HG02885 (cell line): ENCODE measurements around the gene DNAH14.
A peak's percentile ranks its signal among the peaks of the same experiment; 100 is the strongest.
"Not testable (repeated sequence)": the region's sequence is repeated elsewhere in the genome, so short reads cannot be mapped to it uniquely, and the experiment has no call there.

Source experiments
- ATAC-seq: cut with Tn5 transposase; IDR thresholded peaks from one replicate; pipeline ENCODE4 v1.9.1; 2021; ENCODE audit warnings: mild to moderate bottlenecking; ENCODE audit not compliant: unreplicated experiment, poor library complexity

DNAH14 gene

GRCh38 chr1:225230483-225230882 is 301.0 kb downstream of the DNAH14 start:
- no peak for ATAC-seq

DNA sequence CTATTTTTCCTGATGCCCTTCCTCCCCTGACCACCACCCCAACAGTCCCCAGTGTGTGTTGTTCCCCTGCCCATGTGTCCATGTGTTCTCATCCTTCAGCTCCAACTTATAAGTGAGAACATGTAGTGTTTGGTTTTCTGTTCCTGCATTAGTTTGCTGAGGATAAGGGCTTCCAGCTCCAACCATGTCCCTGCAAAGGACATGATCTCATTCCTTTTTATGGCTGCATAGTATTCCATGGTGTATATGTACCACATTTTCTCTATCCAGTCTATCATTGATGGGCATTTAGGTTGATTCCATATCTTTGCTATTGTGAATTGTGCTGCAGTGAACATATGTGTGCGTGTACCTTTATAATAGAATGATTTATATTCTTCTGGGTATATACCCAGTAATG is 303.5 kb downstream of the DNAH14 start:
- ATAC-seq, result not testable (repeated sequence)

- no peak for ATAC-seq
Measured at GRCh38 chr1:225242611-225243010, 313.1 kb downstream of the DNAH14 start.

GRCh38 chr1:225250432-225250831 is 321.0 kb downstream of the DNAH14 start:
- ATAC-seq, result peak; percentile 93

DNA sequence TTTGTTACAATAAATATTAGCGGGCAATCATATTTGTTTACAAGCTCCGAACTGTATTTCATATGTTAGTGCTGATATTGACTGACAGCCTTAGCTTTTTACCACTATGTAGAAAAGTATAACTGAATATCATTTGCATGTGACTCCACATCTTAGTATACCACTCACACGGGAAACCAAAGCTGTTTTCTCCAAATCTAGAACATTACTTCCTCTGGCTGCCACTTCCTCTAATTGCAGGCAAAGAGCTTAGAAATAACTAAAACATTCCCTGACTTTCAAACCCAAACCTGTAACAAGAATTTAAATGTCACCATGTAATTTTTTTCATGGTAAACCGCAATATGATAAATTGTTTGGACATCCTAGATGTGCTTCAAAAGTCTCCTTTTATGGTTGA is 323.7 kb downstream of the DNAH14 start:
- ATAC-seq, result no peak

DNA sequence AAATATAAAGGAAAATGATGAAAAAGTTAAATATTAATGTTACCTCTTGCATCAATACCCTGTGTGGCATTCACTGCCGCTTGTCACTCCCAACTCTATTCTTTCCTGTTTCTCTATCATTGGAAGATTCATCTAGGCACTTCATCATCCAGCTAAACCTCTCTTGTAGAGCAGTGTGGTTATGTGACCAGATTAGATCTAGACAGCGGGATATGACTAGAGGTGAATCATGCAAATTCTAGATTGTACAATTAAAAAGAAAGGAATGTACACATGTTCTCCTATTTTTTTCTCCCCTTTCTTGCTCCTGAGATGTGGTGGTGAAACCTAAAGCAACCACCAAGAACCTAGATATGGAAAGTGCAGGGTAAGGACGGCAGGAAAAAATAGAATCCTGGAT is 324.3 kb downstream of the DNAH14 start:
- no peak for ATAC-seq

GRCh38 chr1:225254676-225255075 is 325.2 kb downstream of the DNAH14 start:
- no peak for ATAC-seq

DNA sequence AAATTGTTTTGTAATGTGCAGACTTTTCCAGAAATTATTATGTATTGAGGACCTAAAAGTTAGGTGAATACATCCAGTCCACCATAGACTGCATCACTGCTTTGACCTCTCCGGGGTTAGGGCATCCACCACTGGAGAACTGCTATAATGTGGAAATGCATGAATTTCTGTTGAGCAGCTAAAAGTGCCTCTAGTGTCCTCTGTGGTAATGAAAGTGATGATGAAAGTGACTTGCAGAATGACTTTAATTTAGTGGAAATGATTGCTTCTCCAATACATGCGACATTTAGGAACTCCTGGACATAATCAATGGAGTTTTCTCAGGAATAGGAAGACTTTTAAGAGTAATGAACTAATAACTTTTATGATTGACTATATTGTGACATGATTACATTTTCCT is 327.6 kb downstream of the DNAH14 start:
- no peak for ATAC-seq

DNA sequence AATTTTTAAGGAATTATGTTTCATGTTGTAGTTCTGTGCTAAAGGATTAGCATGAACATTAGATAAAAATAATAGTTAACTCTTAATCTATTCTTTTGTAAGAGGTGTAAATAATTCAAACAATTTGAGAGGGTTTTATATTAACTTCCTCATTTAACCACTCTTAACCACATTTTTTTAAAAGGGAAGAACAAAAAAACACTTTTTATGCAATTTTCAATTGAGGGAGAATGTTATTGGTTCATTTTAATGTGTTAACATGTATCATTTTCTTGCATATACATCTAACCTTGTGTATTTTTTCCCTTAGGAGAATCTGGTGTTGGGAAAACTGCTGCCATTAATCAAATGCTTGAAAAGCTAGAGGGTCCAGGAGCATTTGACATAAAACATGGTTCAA is 329.3 kb downstream of the DNAH14 start:
- no peak for ATAC-seq

DNA sequence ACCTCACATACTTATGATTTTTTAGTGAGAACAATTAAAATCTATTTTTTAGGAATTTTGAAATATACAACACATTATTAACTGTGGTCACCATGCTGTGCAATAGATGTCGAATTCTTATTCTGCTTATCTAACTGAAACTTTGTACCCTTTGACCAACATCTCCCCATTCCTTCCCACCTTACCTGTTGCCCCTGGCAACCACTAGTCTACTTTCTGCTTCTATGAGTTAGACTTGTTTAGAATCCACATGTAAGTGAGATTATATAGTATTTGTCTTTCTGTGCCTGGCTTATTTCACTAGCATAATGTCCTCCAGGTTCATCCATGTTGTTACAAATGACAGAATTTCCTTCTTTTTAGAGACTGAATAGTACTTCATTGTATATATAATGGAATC is 330.1 kb downstream of the DNAH14 start:
- ATAC-seq, result no peak

GRCh38 chr1:225260319-225260718 is 330.8 kb downstream of the DNAH14 start:
- ATAC-seq, result no peak

DNA sequence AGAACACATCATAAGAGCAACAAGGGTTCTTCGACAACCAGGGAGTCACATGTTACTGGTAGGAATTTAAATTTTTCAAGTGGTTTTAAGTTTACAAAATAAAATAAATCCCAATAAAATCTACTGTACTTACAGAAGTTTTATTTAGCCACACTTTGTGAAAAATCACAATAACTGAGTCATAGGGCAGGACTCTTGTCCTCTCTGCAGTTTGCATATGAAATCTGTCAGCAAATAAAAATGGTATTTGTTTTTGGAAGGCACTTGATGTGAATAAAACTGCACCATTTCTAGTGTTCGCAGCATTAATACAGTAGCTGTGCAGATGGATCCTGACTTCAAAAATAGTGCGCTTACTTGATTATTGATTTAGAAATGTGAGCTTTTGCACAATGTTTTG is 348.0 kb downstream of the DNAH14 start:
- ATAC-seq, result no peak

- no peak for ATAC-seq
Measured at GRCh38 chr1:225280563-225280962, 351.1 kb downstream of the DNAH14 start.

GRCh38 chr1:225290244-225290643 is 360.8 kb downstream of the DNAH14 start:
- ATAC-seq, result no peak

- no peak for ATAC-seq
Measured at GRCh38 chr1:225299624-225300023, 370.1 kb downstream of the DNAH14 start.

GRCh38 chr1:225300381-225300780 is 370.9 kb downstream of the DNAH14 start:
- ATAC-seq, result no peak

GRCh38 chr1:225304996-225305395 is 375.5 kb downstream of the DNAH14 start:
- no peak for ATAC-seq

GRCh38 chr1:225310544-225310943 is 381.1 kb downstream of the DNAH14 start:
- not testable (repeated sequence) for ATAC-seq

DNA sequence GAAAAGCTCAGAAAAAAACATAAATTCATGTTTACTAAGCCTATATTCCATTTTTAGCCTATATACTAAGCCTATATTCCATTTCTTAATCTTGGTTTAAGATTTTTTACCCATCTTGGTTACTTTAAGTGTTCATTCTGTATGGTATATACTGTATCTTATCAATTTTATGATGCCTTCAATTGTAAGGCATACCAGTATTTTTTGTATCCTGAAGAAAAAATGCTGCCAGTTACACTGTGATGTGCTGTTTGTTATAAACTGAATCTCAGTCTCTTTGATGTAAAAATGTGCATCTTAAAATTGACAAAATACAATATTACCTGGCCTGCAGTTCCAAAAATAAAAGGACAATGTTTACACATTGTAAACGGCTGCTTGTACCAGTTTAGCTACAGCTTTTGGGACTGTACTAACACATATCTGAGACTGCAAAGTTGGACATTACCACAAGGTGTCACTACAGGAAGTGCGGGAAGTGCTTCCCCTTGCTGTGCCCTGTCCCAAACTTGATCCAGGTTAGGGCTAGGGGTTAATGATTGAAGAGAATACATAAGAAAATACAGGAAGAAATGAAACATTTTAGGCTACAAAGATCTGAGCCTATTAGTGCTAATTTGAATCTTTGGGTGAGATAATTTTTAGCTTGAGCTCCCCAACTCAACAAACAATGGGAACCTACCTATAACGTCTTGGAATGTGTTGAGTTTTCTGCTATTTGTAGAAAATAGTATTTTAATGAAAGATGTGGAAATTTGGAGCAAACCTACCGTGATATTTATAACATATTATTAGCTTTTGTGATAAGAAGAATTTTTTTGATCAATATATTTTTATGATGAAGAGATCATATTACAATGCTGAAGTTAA is 389.5 kb downstream of the DNAH14 start:
- peak; percentile 97 for ATAC-seq

DNA sequence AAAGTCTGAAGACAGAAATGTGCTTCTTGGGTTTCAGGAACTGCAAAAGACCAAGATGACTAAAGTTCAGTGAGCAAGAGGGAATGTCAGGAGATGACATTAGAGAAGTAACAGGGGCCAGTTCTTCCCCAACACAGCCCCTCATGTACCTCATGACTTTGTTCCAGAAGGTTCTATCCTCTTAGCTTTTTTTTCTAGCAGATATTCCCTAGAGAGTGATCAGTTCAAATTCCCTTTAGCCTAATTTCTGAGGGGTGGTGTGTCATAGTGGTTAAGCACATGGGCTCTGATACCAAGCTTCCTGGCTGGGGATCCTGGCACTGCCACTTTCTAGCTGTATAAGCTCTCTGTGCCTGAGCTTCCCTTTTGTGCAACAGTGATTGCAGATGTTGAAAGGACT is 390.4 kb downstream of the DNAH14 start:
- no peak for ATAC-seq

- no peak for ATAC-seq
Measured at GRCh38 chr1:225321784-225322183, 392.3 kb downstream of the DNAH14 start.

- ATAC-seq, result no peak
Measured at GRCh38 chr1:225329041-225329440, 399.6 kb downstream of the DNAH14 start.
